Naive B cell (primary cell): Measurements from ENCODE around the gene NAGPA. TPM values are rescaled to one million over a fixed set of nuclear protein-coding genes. Genes with fewer than 3 reads are reported as not detected.
"Not testable (repeated sequence)": the region's sequence is repeated elsewhere in the genome, so short reads cannot be mapped to it uniquely, and the experiment has no call there.

Source experiments
- ATAC-seq, 2 donors: fragments of 150-1000 bp; cut with Tn5 transposase; 2 replicates each; pipeline ENCODE4 v1.10.0; 2021; ENCODE audit warnings: low read depth in 2 of 2, mild to moderate bottlenecking in 2 of 2, moderate library complexity in 2 of 2
- DNase-seq: peaks from one replicate; pipeline ENCODE4 v3.0.0; 2022
- H3K27ac Mint-ChIP-seq, 6 donors: one replicate each; pipeline ENCODE4 v1.8.0; 2020 to 2022; ENCODE audit warnings: mild to moderate bottlenecking in 6 of 6, mixed read lengths in 6 of 6, moderate library complexity in 5 of 6, inconsistent platforms in 2 of 6
- H3K27me3 Mint-ChIP-seq, 3 donors: one replicate each; pipeline ENCODE4 v1.8.0; 2021 to 2022; ENCODE audit warnings: mixed read lengths in 3 of 3, mild to moderate bottlenecking in 1 of 3
- H3K36me3 Mint-ChIP-seq, 2 donors: one replicate each; pipeline ENCODE4 v1.8.0; 2020 to 2022; ENCODE audit warnings: mixed read lengths in 2 of 2, inconsistent platforms in 1 of 2, mild to moderate bottlenecking in 1 of 2
- H3K4me1 Mint-ChIP-seq, 3 donors: one replicate each; pipeline ENCODE4 v1.8.0; 2020 to 2022; ENCODE audit warnings: mixed read lengths in 3 of 3, inconsistent platforms in 1 of 3, mild to moderate bottlenecking in 1 of 3, moderate library complexity in 1 of 3
- H3K4me3 Mint-ChIP-seq, 8 donors: one replicate each; pipeline ENCODE4 v1.8.0; 2020 to 2022; ENCODE audit warnings: mild to moderate bottlenecking in 8 of 8, mixed read lengths in 8 of 8, moderate library complexity in 8 of 8, inconsistent platforms in 2 of 8
- H3K9me3 Mint-ChIP-seq, 7 donors: one replicate each; pipeline ENCODE4 v1.8.0; 2020 to 2022; ENCODE audit warnings: mixed read lengths in 7 of 7, mild to moderate bottlenecking in 5 of 7, inconsistent platforms in 2 of 7, moderate library complexity in 1 of 7
- polyA plus RNA-seq, 6 donors: library from polyadenylated mRNA; unstranded; fragments of 300-500 nt; fragmentation: Illumina TruSeq; gene quantifications; one replicate each; pipeline ENCODE4 v1.2.3, GENCODE V29; 2021; ENCODE audit warnings: low read depth in 6 of 6

Gene NAGPA
- polyA plus RNA-seq = 10 to 100 TPM; 26.3 to 44.6 (median 33.1) TPM

GRCh38 chr16:5033256-5034166 lies at the start of gene NAGPA:
TSS of gene NAGPA (minus strand) at chr16:5033935. CDS start at chr16:5033914, 21 bp downstream.
- peak; percentile 92 for ATAC-seq
- Mint-ChIP-seq H3K4me1 (peaks cover 22 to 36% (median 33%) of the 10 kb centered on the region in 3 donors), H3K27me3 (no peaks in the 10 kb centered on the region)

GRCh38 chr16:5080996-5081395 lies 47.3 kb upstream of the NAGPA start:
- not testable (repeated sequence) for H3K9me3 Mint-ChIP-seq, DNase-seq, H3K27ac Mint-ChIP-seq, H3K27me3 Mint-ChIP-seq, ATAC-seq, H3K4me1 Mint-ChIP-seq, H3K4me3 Mint-ChIP-seq
- peaks cover 0 to 16% of the 10 kb centered on the region in 2 donors for H3K36me3 Mint-ChIP-seq

More at GRCh38 chr16:5033256-5034166, at the start of gene NAGPA:
- peak within 1 kb of the TSS; percentile 72 to 94 (median 92) for H3K4me3 Mint-ChIP-seq
- peak within 1 kb of the TSS; percentile 86 to 96 (median 94) for H3K27ac Mint-ChIP-seq
- H3K36me3 Mint-ChIP-seq = peaks cover 0 to 7% of the 10 kb centered on the region in 2 donors
- peak; percentile 83 for DNase-seq
- H3K9me3 Mint-ChIP-seq = no peaks in the 10 kb centered on the region

- not testable (repeated sequence) for H3K9me3 Mint-ChIP-seq, H3K27ac Mint-ChIP-seq, DNase-seq, H3K4me1 Mint-ChIP-seq, ATAC-seq, H3K4me3 Mint-ChIP-seq, H3K27me3 Mint-ChIP-seq
- peaks cover under 1 to 21% of the 10 kb centered on the region in 2 donors for H3K36me3 Mint-ChIP-seq
Observed at GRCh38 chr16:5080461-5080860, 46.7 kb upstream of the NAGPA start.

- H3K27me3 Mint-ChIP-seq = no peaks in the 10 kb centered on the region
- H3K9me3 Mint-ChIP-seq = no peaks in the 10 kb centered on the region
- peaks cover 0 to 13% (median 11%) of the 10 kb centered on the region in 3 donors for H3K4me1 Mint-ChIP-seq
- no peak overlapping the region for H3K27ac Mint-ChIP-seq
- DNase-seq (no peak), ATAC-seq (no peak)
- no peak overlapping the region for H3K4me3 Mint-ChIP-seq
- H3K36me3 Mint-ChIP-seq = peaks cover 6 to 10% of the 10 kb centered on the region in 2 donors
Observed at GRCh38 chr16:5078626-5079025, 44.9 kb upstream of the NAGPA start.

- no peak for ATAC-seq
- no peak for DNase-seq
- Mint-ChIP-seq H3K4me3 (no peak overlapping the region), H3K27ac (no peak overlapping the region), H3K36me3 (peaks cover 6 to 10% of the 10 kb centered on the region in 2 donors), H3K9me3 (no peaks in the 10 kb centered on the region), H3K27me3 (no peaks in the 10 kb centered on the region), H3K4me1 (peaks cover 10 to 24% (median 23%) of the 10 kb centered on the region in 3 donors)
Observed at GRCh38 chr16:5077304-5077703, 43.6 kb upstream of the NAGPA start.

- H3K9me3 Mint-ChIP-seq = no peaks in the 10 kb centered on the region
- ATAC-seq = no peak
- H3K27ac Mint-ChIP-seq = no peak overlapping the region
- peaks cover 6 to 10% of the 10 kb centered on the region in 2 donors for H3K36me3 Mint-ChIP-seq
- peak overlapping the region in 1 of 8 donors; percentile 47 for H3K4me3 Mint-ChIP-seq
- H3K27me3 Mint-ChIP-seq = no peaks in the 10 kb centered on the region
- no peak for DNase-seq
- peaks cover 24 to 41% (median 38%) of the 10 kb centered on the region in 3 donors for H3K4me1 Mint-ChIP-seq
Observed at GRCh38 chr16:5075637-5076036, 41.9 kb upstream of the NAGPA start.

- H3K36me3 Mint-ChIP-seq = peaks cover 6 to 10% of the 10 kb centered on the region in 2 donors
- not testable (repeated sequence) for ATAC-seq, H3K4me3 Mint-ChIP-seq, H3K27me3 Mint-ChIP-seq, DNase-seq, H3K9me3 Mint-ChIP-seq
- H3K27ac Mint-ChIP-seq = peak overlapping the region in 1 of 6 donors; percentile 14
- H3K4me1 Mint-ChIP-seq = peaks cover 24 to 42% (median 41%) of the 10 kb centered on the region in 3 donors
Observed at GRCh38 chr16:5073771-5074170, 40.0 kb upstream of the NAGPA start.

- DNase-seq (no peak), ATAC-seq (no peak)
- Mint-ChIP-seq H3K4me3 (peak overlapping the region; percentile 55 to 98 (median 96)), H3K27ac (peak overlapping the region in 2 of 6 donors; percentile 11 to 96), H3K9me3 (no peaks in the 10 kb centered on the region), H3K36me3 (peaks cover 6 to 10% of the 10 kb centered on the region in 2 donors), H3K4me1 (peaks cover 24 to 42% (median 41%) of the 10 kb centered on the region in 3 donors), H3K27me3 (no peaks in the 10 kb centered on the region)
Observed at GRCh38 chr16:5073279-5073629, 39.5 kb upstream of the NAGPA start.

- H3K27ac Mint-ChIP-seq = peak overlapping the region; percentile 93 to 97 (median 96)
- DNase-seq (no peak), ATAC-seq (no peak)
- peaks cover 6 to 10% of the 10 kb centered on the region in 2 donors for H3K36me3 Mint-ChIP-seq
- peaks cover 24 to 42% (median 41%) of the 10 kb centered on the region in 3 donors for H3K4me1 Mint-ChIP-seq
- H3K27me3 Mint-ChIP-seq = no peaks in the 10 kb centered on the region
- H3K4me3 Mint-ChIP-seq = peak overlapping the region; percentile 91 to 98 (median 96)
- no peaks in the 10 kb centered on the region for H3K9me3 Mint-ChIP-seq
Observed at GRCh38 chr16:5072334-5073278, 38.9 kb upstream of the NAGPA start.

- H3K9me3 Mint-ChIP-seq = no peaks in the 10 kb centered on the region
- H3K4me3 Mint-ChIP-seq = peak within 1 kb of the TSS; percentile 91 to 98 (median 96)
- H3K27ac Mint-ChIP-seq = peak within 1 kb of the TSS; percentile 93 to 97 (median 96)
- ATAC-seq (peak; percentile 91), DNase-seq (peak; percentile 85)
- H3K4me1 Mint-ChIP-seq = peaks cover 24 to 42% (median 41%) of the 10 kb centered on the region in 3 donors
- peaks cover 0 to 6% (median 0%) of the 10 kb centered on the region in 3 donors for H3K27me3 Mint-ChIP-seq
- peaks cover 6 to 10% of the 10 kb centered on the region in 2 donors for H3K36me3 Mint-ChIP-seq
Observed at GRCh38 chr16:5071681-5072333, 38.1 kb upstream of the NAGPA start, which contains the start of gene ALG1. TSS of gene ALG1 (plus strand) at chr16:5071843. CDS start at chr16:5071850, 7 bp downstream.

- Mint-ChIP-seq H3K27ac (peak overlapping the region; percentile 93 to 97 (median 96)), H3K4me3 (peak overlapping the region; percentile 91 to 98 (median 96)), H3K4me1 (peaks cover 24 to 42% (median 41%) of the 10 kb centered on the region in 3 donors), H3K9me3 (no peaks in the 10 kb centered on the region), H3K36me3 (peaks cover 6 to 10% of the 10 kb centered on the region in 2 donors), H3K27me3 (peaks cover 0 to 6% (median 0%) of the 10 kb centered on the region in 3 donors)
- ATAC-seq (no peak), DNase-seq (no peak)
Observed at GRCh38 chr16:5071341-5071680, 37.6 kb upstream of the NAGPA start.

GRCh38 chr16:5070431-5071186 lies 36.9 kb upstream of the NAGPA start:
- DNase-seq = no peak
- peak overlapping the region in 6 of 8 donors; percentile 15 to 98 (median 96) for H3K4me3 Mint-ChIP-seq
- peaks cover 24 to 42% (median 41%) of the 10 kb centered on the region in 3 donors for H3K4me1 Mint-ChIP-seq
- H3K27me3 Mint-ChIP-seq = peaks cover 0 to 6% (median 0%) of the 10 kb centered on the region in 3 donors
- peaks cover 5 to 6% of the 10 kb centered on the region in 2 donors for H3K36me3 Mint-ChIP-seq
- no peaks in the 10 kb centered on the region for H3K9me3 Mint-ChIP-seq
- H3K27ac Mint-ChIP-seq = peak overlapping the region; percentile 93 to 97 (median 96)
- no peak for ATAC-seq
